Measurements from ENCODE around the gene ELOF1.

- TF ChIP-seq, protein P1, sequence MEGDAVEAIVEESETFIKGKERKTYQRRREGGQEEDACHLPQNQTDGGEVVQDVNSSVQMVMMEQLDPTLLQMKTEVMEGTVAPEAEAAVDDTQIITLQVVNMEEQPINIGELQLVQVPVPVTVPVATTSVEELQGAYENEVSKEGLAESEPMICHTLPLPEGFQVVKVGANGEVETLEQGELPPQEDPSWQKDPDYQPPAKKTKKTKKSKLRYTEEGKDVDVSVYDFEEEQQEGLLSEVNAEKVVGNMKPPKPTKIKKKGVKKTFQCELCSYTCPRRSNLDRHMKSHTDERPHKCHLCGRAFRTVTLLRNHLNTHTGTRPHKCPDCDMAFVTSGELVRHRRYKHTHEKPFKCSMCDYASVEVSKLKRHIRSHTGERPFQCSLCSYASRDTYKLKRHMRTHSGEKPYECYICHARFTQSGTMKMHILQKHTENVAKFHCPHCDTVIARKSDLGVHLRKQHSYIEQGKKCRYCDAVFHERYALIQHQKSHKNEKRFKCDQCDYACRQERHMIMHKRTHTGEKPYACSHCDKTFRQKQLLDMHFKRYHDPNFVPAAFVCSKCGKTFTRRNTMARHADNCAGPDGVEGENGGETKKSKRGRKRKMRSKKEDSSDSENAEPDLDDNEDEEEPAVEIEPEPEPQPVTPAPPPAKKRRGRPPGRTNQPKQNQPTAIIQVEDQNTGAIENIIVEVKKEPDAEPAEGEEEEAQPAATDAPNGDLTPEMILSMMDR (IDR thresholded peaks at IDR 0.05; ENCODE audit: borderline replicate concordance, extremely low read depth, low read length, poor library complexity, severe bottlenecking) = no peak
- TF ChIP-seq EZH2 (IDR thresholded peaks at IDR 0.05; ENCODE audit: borderline replicate concordance, low read depth, low read length, severe bottlenecking) = no peak
These were observed 54.5 kb downstream of the ELOF1 start for GRCh38 chr19:11504502-11505031.

Data from DND-41 (cell line).